ENCODE results near the gene BRD3OS. TPM values are rescaled to one million over a fixed set of nuclear protein-coding genes. Genes with fewer than 3 reads are reported as not detected.

BRD3OS gene
- total and polyA plus RNA-seq, 2 experiments from 2014 or later: 9.2 to 16.0 TPM

DNA sequence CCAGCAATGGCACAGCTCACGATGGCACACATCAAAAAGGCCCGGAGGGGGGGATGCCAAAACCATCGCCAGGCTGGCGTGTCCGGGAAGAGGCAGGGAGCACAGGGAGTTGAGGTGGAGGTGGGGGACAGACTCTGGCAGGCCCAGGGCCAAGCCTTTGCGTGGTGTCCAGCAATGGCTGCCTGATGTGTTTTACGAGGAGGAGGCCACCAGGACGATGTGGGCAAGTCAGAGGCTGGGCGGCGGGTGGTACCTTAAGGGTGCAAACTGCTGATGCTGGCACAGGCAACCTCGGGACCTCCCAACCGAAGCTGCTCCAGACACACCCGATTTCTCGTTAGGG is 37.9 kb upstream of the BRD3OS start:
- Histone ChIP-seq H3K36me3 (ENCODE audit: insufficient read depth) (no peaks in the 10 kb centered on the region), H3K4me1 (ENCODE audit: insufficient read depth) (peaks cover 7% of the 10 kb centered on the region; the same call in 1 of the 2 replicates), H3K79me2 (replicated peaks; ENCODE audit: insufficient read depth) (peaks cover 87% of the 10 kb centered on the region), H2AFZ (no peak overlapping the region), H3K4me3 (no peak overlapping the region), H3K4me2 (no peak overlapping the region), H3K9me2 (ENCODE audit: insufficient read depth) (no peaks in the 10 kb centered on the region), H3F3A (replicated peaks; ENCODE audit: low read depth) (0 out of 2 replicates have a peak, but pooled peaks cover 4% of the 10 kb centered on the region), H3K27ac (ENCODE audit: low read depth) (no peak overlapping the region), H4K20me1 (replicated peaks; ENCODE audit: insufficient read depth) (peaks cover 3% of the 10 kb centered on the region; the same call in 1 of the 2 replicates), H3K27me3 (ENCODE audit: insufficient read depth) (no peaks in the 10 kb centered on the region)
- Mint-ChIP-seq H3K4me3 (no peak overlapping the region), H3K36me3 (ENCODE audit: low read depth) (no peaks in the 10 kb centered on the region; the same call in 2 of the 3 replicates), H3K27ac (no peak overlapping the region), H3K27me3 (ENCODE audit: insufficient read depth, low read depth, poor library complexity) (peaks cover 8% of the 10 kb centered on the region), H3K9me3 (no peaks in the 10 kb centered on the region), H3K4me1 (peaks cover 40% of the 10 kb centered on the region)
- DNase-seq (ENCODE audit: low spot score) (no peak), ATAC-seq (no peak)
- no peak for TF ChIP-seq EZH2phosphoT487 (IDR thresholded peaks at IDR 0.05; ENCODE audit: unreplicated experiment)
- TF ChIP-seq, protein P1, sequence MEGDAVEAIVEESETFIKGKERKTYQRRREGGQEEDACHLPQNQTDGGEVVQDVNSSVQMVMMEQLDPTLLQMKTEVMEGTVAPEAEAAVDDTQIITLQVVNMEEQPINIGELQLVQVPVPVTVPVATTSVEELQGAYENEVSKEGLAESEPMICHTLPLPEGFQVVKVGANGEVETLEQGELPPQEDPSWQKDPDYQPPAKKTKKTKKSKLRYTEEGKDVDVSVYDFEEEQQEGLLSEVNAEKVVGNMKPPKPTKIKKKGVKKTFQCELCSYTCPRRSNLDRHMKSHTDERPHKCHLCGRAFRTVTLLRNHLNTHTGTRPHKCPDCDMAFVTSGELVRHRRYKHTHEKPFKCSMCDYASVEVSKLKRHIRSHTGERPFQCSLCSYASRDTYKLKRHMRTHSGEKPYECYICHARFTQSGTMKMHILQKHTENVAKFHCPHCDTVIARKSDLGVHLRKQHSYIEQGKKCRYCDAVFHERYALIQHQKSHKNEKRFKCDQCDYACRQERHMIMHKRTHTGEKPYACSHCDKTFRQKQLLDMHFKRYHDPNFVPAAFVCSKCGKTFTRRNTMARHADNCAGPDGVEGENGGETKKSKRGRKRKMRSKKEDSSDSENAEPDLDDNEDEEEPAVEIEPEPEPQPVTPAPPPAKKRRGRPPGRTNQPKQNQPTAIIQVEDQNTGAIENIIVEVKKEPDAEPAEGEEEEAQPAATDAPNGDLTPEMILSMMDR (conservative IDR thresholded peaks at IDR 0.05; ENCODE audit: low read depth in 2 of 2): no peak
- TF ChIP-seq, protein P2, sequence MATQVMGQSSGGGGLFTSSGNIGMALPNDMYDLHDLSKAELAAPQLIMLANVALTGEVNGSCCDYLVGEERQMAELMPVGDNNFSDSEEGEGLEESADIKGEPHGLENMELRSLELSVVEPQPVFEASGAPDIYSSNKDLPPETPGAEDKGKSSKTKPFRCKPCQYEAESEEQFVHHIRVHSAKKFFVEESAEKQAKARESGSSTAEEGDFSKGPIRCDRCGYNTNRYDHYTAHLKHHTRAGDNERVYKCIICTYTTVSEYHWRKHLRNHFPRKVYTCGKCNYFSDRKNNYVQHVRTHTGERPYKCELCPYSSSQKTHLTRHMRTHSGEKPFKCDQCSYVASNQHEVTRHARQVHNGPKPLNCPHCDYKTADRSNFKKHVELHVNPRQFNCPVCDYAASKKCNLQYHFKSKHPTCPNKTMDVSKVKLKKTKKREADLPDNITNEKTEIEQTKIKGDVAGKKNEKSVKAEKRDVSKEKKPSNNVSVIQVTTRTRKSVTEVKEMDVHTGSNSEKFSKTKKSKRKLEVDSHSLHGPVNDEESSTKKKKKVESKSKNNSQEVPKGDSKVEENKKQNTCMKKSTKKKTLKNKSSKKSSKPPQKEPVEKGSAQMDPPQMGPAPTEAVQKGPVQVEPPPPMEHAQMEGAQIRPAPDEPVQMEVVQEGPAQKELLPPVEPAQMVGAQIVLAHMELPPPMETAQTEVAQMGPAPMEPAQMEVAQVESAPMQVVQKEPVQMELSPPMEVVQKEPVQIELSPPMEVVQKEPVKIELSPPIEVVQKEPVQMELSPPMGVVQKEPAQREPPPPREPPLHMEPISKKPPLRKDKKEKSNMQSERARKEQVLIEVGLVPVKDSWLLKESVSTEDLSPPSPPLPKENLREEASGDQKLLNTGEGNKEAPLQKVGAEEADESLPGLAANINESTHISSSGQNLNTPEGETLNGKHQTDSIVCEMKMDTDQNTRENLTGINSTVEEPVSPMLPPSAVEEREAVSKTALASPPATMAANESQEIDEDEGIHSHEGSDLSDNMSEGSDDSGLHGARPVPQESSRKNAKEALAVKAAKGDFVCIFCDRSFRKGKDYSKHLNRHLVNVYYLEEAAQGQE (IDR thresholded peaks at IDR 0.05; ENCODE audit: unreplicated experiment): no peak
- no peak for TF ChIP-seq ZNF114 (CRISPR knock-in tag; IDR thresholded peaks at IDR 0.05)
- no peak for TF ChIP-seq JUNB (IDR thresholded peaks at IDR 0.05; ENCODE audit: unreplicated experiment)
- TF ChIP-seq STAT1 (IDR thresholded peaks at IDR 0.05; ENCODE audit: unreplicated experiment): no peak
- TF ChIP-seq POLR2AphosphoS5 (IDR thresholded peaks at IDR 0.05; ENCODE audit: low read depth): no peak
- TF ChIP-seq ZNF331 (CRISPR knock-in tag; IDR thresholded peaks at IDR 0.05; ENCODE audit: low read depth): no peak
- no peak for TF ChIP-seq EZH2 (IDR thresholded peaks at IDR 0.05; ENCODE audit: low read depth, unreplicated experiment)
- TF ChIP-seq, protein P3, sequence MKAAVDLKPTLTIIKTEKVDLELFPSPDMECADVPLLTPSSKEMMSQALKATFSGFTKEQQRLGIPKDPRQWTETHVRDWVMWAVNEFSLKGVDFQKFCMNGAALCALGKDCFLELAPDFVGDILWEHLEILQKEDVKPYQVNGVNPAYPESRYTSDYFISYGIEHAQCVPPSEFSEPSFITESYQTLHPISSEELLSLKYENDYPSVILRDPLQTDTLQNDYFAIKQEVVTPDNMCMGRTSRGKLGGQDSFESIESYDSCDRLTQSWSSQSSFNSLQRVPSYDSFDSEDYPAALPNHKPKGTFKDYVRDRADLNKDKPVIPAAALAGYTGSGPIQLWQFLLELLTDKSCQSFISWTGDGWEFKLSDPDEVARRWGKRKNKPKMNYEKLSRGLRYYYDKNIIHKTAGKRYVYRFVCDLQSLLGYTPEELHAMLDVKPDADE (IDR thresholded peaks at IDR 0.05): no peak
- no peak for TF ChIP-seq NANOG (IDR thresholded peaks at IDR 0.05; ENCODE audit: borderline replicate concordance)
- TF ChIP-seq, protein P4, sequence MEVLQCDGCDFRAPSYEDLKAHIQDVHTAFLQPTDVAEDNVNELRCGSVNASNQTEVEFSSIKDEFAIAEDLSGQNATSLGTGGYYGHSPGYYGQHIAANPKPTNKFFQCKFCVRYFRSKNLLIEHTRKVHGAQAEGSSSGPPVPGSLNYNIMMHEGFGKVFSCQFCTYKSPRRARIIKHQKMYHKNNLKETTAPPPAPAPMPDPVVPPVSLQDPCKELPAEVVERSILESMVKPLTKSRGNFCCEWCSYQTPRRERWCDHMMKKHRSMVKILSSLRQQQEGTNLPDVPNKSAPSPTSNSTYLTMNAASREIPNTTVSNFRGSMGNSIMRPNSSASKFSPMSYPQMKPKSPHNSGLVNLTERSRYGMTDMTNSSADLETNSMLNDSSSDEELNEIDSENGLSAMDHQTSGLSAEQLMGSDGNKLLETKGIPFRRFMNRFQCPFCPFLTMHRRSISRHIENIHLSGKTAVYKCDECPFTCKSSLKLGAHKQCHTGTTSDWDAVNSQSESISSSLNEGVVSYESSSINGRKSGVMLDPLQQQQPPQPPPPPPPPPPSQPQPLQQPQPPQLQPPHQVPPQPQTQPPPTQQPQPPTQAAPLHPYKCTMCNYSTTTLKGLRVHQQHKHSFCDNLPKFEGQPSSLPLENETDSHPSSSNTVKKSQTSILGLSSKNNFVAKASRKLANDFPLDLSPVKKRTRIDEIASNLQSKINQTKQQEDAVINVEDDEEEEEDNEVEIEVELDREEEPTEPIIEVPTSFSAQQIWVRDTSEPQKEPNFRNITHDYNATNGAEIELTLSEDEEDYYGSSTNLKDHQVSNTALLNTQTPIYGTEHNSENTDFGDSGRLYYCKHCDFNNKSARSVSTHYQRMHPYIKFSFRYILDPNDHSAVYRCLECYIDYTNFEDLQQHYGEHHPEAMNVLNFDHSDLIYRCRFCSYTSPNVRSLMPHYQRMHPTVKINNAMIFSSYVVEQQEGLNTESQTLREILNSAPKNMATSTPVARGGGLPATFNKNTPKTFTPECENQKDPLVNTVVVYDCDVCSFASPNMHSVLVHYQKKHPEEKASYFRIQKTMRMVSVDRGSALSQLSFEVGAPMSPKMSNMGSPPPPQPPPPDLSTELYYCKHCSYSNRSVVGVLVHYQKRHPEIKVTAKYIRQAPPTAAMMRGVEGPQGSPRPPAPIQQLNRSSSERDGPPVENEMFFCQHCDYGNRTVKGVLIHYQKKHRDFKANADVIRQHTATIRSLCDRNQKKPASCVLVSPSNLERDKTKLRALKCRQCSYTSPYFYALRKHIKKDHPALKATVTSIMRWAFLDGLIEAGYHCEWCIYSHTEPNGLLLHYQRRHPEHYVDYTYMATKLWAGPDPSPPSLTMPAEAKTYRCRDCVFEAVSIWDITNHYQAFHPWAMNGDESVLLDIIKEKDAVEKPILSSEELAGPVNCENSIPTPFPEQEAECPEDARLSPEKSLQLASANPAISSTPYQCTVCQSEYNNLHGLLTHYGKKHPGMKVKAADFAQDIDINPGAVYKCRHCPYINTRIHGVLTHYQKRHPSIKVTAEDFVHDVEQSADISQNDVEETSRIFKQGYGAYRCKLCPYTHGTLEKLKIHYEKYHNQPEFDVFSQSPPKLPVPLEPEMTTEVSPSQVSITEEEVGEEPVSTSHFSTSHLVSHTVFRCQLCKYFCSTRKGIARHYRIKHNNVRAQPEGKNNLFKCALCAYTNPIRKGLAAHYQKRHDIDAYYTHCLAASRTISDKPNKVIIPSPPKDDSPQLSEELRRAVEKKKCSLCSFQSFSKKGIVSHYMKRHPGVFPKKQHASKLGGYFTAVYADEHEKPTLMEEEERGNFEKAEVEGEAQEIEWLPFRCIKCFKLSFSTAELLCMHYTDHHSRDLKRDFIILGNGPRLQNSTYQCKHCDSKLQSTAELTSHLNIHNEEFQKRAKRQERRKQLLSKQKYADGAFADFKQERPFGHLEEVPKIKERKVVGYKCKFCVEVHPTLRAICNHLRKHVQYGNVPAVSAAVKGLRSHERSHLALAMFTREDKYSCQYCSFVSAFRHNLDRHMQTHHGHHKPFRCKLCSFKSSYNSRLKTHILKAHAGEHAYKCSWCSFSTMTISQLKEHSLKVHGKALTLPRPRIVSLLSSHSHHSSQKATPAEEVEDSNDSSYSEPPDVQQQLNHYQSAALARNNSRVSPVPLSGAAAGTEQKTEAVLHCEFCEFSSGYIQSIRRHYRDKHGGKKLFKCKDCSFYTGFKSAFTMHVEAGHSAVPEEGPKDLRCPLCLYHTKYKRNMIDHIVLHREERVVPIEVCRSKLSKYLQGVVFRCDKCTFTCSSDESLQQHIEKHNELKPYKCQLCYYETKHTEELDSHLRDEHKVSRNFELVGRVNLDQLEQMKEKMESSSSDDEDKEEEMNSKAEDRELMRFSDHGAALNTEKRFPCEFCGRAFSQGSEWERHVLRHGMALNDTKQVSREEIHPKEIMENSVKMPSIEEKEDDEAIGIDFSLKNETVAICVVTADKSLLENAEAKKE (CRISPR knock-in tag; IDR thresholded peaks at IDR 0.05): no peak
- no peak for TF ChIP-seq CREB1 (CRISPR knock-in tag; IDR thresholded peaks at IDR 0.05; ENCODE audit: low read depth)
